ENCODE measurements around the gene EIF2D.
A peak's percentile ranks its signal among the peaks of the same experiment; 100 is the strongest.

The EIF2D gene

DNA sequence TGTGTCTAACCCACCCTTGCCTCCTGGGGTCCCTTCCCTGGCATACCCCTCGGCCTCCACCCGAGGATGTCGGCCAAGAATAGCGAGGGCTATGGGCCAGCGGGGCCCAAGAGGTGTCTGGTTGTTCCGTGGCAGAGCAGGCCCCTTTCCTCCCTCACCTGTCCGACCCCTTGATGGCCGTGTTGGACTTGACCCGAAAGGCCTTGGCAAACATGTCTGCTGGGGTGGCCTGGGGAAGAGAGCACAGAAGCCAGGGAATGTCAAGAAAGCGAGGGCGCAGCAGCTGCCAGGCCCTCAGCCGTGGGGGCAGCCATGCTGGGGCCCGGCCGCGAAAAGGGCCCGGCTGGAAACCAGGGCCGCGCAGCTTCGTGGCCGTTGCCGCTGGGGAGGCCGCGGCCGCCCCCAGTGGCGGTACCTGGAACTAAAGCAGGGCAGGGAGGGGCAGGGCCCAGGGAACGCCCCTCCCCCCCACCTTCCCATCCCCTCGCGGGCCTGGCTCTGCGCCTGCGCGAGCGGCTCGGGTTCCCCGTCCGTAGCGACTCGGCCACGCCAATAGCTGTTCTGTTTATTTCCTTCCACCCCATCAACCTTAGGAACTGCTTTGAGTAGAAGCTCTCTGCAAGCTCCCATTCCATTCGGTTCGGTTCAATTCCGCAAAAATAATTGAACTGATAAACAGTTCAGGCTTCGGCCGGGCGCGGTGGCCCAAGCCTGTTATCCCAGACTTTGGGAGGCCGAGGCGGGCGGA lies at the start of gene EIF2D:
TSS of gene EIF2D (minus strand) at position 337 of the 748 bp plus-strand sequence. CDS start at position 214, 123 bp downstream.
- H3K4me3 ChIP-seq (ENCODE audit: low read depth, low read length) = peak within 1 kb of the TSS; percentile 85
- in situ Hi-C loops (cut with HindIII; ENCODE audit: low sequenced_read_pairs) = no loop called here
- TF ChIP-seq, protein P1, sequence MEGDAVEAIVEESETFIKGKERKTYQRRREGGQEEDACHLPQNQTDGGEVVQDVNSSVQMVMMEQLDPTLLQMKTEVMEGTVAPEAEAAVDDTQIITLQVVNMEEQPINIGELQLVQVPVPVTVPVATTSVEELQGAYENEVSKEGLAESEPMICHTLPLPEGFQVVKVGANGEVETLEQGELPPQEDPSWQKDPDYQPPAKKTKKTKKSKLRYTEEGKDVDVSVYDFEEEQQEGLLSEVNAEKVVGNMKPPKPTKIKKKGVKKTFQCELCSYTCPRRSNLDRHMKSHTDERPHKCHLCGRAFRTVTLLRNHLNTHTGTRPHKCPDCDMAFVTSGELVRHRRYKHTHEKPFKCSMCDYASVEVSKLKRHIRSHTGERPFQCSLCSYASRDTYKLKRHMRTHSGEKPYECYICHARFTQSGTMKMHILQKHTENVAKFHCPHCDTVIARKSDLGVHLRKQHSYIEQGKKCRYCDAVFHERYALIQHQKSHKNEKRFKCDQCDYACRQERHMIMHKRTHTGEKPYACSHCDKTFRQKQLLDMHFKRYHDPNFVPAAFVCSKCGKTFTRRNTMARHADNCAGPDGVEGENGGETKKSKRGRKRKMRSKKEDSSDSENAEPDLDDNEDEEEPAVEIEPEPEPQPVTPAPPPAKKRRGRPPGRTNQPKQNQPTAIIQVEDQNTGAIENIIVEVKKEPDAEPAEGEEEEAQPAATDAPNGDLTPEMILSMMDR (IDR thresholded peaks at IDR 0.05; ENCODE audit: low read depth, low read length) = peak; percentile 87
- peak; percentile 93 for DNase-seq (ENCODE audit: low read depth, low spot score)

DNA sequence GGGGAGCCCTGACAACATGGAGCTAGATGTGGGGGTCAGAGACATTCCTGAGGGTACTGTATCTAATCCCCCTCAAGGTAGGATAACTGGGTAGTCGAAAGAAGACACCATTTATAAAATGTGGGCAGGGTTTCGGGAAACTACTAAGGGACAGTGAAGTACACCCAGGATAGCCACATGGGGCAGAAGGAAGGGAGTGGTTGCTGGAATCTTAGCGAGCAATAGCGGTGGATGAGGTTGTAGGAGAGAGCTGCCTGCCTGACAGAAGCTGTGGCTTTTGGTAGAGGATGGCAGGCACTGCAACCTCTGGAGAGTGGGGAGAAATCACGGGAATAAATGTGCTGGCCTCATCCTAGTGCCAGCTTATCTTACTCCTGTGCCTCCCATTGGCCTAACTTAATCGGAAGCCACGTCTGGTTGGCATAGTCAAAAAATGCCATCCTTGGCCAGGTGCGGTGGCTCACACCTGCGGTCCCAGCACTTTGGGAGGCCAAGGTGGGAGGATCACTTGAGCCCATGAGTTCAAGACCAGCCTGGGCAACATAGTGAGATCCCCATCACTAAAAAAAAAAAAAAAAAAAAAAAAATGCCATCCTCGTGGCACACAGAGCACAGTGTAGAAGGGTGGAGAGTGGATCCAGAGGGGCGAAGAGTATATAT lies 49.0 kb upstream of the EIF2D start:
- no peak overlapping the region for H3K4me3 ChIP-seq (ENCODE audit: low read depth, low read length)
- TF ChIP-seq, protein P1 (IDR thresholded peaks at IDR 0.05; ENCODE audit: low read depth, low read length) = no peak
- no peak for DNase-seq (ENCODE audit: low read depth, low spot score)
- in situ Hi-C loops (cut with HindIII; ENCODE audit: low sequenced_read_pairs) = no loop called here

DNA sequence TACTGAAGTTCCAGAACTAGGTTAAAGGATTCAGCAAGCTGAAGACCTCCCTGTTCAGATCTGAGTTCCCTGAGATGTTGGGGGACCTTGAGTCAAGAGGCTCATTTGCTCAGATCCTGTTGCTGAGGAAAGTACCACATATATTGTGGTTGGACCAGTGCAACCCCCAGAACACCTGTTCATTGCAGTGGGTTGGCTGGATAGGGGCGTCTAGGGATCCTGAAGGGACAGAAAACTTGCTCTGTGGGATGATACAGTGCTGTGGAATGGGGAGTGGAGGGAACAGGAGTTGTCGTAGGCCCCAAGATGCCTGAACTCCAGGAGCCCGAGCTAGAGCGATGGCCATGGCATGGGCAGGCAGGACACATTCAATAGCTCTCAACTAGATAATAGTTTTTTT lies 47.9 kb upstream of the EIF2D start:
- TF ChIP-seq, protein P1 (IDR thresholded peaks at IDR 0.05; ENCODE audit: low read depth, low read length) = no peak
- in situ Hi-C loops (cut with HindIII; ENCODE audit: low sequenced_read_pairs) = no loop called here
- no peak overlapping the region for H3K4me3 ChIP-seq (ENCODE audit: low read depth, low read length)
- no peak for DNase-seq (ENCODE audit: low read depth, low spot score)

DNA sequence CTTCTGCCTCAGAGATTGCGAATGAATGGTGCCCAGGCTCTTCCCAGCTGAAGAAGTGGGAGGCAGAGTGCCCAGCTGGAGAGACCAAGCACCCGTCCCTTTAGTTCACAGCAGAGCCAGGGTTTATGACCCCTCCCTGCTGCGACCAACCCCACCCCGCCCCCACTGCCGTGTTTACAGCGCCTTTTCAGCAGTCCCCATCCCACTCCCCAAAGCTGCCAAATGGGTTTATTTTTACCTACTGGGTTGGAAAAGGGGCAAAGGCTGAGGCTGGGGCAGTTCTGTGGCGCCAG lies 46.7 kb upstream of the EIF2D start:
- TF ChIP-seq, protein P1 (IDR thresholded peaks at IDR 0.05; ENCODE audit: low read depth, low read length) = no peak
- no peak for DNase-seq (ENCODE audit: low read depth, low spot score)
- no peak overlapping the region for H3K4me3 ChIP-seq (ENCODE audit: low read depth, low read length)
- in situ Hi-C loops (cut with HindIII; ENCODE audit: low sequenced_read_pairs) = no loop called here

DNA sequence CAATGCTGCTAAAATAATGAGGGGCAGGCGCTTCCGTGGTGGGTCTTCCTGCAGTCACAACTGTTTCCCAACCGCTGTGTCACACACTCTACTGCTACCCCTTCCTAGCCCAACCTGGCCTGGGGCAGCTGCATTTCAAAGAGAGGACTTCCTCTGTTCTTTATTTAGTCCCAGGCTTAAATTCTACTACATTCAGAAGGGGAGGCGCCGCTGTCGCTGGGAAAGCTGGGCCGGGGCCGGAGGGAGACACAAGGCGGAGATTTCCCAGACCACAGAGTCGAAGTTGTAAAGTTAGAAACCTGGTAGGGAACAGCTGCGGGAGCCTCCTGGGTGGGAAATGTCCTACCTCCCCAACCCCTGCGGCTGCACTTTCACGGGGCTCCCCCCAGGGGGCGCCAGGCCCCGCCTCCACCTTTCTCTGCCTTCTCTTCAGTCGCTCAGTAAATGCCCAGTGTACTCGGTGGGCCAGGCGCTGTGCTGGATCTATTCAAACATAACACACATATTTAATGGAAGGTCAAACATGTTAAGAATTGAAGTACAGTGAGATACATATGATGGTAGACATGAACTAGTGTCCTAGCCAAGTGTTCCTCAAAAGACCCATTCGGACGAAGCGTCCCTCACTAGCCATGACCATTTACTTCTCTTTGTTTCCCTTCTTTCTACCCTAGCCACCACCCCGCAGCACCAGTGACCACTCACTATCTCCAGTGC lies 46.2 kb upstream of the EIF2D start:
- TF ChIP-seq, protein P1 (IDR thresholded peaks at IDR 0.05; ENCODE audit: low read depth, low read length) = peak; percentile 81
- no peak overlapping the region for H3K4me3 ChIP-seq (ENCODE audit: low read depth, low read length)
- in situ Hi-C loops (cut with HindIII; ENCODE audit: low sequenced_read_pairs) = no loop called here
- peak; percentile 27 for DNase-seq (ENCODE audit: low read depth, low spot score)

DNA sequence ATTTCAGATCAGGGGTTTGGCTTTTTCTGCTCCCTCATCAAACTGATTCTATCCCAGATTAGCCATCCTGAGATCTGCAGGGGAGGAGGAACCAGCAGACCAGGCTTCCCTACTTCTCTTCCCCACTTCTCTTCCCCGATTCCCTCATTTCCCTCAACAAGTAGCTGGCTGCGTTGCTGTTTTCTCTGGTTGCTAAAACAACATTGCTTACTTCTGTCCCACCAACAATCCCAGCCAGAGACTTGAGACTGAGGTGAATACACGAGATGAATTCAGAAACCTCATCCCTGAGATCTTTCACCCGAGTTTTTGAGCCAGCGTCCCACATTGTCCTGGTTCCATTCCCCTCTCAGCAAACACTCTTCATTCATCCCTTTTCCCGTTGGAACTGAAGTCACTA lies 45.5 kb upstream of the EIF2D start:
- TF ChIP-seq, protein P1 (IDR thresholded peaks at IDR 0.05; ENCODE audit: low read depth, low read length) = no peak
- DNase-seq (ENCODE audit: low read depth, low spot score) = no peak
- in situ Hi-C loops (cut with HindIII; ENCODE audit: low sequenced_read_pairs) = no loop called here
- H3K4me3 ChIP-seq (ENCODE audit: low read depth, low read length) = no peak overlapping the region
